SK-N-SH treated with all-trans-retinoic acid at 6 μM for 48 hours (cell line): ENCODE measurements around the gene FAR2.

Experiments used
- ATAC-seq: fragments of 200-7000 bp; cut with Tn5 transposase; 3 replicates; pipeline ENCODE4 v1.9.1; 2020; ENCODE audit warnings: mild to moderate bottlenecking, moderate library complexity
- ARNTL ChIP-seq: fragments of 450-650 bp; formaldehyde crosslinking; IDR thresholded peaks from 2 replicates; pipeline ENCODE4 v1.5.0; 2020; ENCODE audit warnings: low read depth, mild to moderate bottlenecking, moderate library complexity, borderline replicate concordance
- BACH2 ChIP-seq: fragments of 250-450 bp; sonication (Bioruptor Pico); IDR thresholded peaks from 2 replicates; pipeline ENCODE4 v1.9.0; 2021; ENCODE audit warnings: mild to moderate bottlenecking, borderline replicate concordance
- CSDC2 ChIP-seq: fragments of 250-450 bp; sonication (Bioruptor Pico); IDR thresholded peaks from 2 replicates; pipeline ENCODE4 v1.5.0; 2020; ENCODE audit warnings: mild to moderate bottlenecking, moderate library complexity
- ESRRG ChIP-seq: fragments of 250-450 bp; sonication (Bioruptor Pico); IDR thresholded peaks from 2 replicates; pipeline ENCODE4 v1.6.1; 2021; ENCODE audit warnings: mild to moderate bottlenecking
- GLIS3 ChIP-seq: fragments of 250-450 bp; sonication (Bioruptor Pico); IDR thresholded peaks from 2 replicates; pipeline ENCODE4 v1.5.0; 2020; ENCODE audit warnings: mild to moderate bottlenecking, moderate library complexity
- ISL1 ChIP-seq: fragments of 250-450 bp; sonication (Bioruptor Pico); IDR thresholded peaks from 2 replicates; pipeline ENCODE4 v2.1.2; 2022; ENCODE audit warnings: mild to moderate bottlenecking, moderate library complexity
- OSR1 ChIP-seq: fragments of 250-450 bp; sonication (Bioruptor Pico); IDR thresholded peaks from 2 replicates; pipeline ENCODE4 v1.8.0; 2022; ENCODE audit warnings: moderate library complexity, mild to moderate bottlenecking, inconsistent platforms
- PPARA ChIP-seq: fragments of 250-450 bp; sonication (Bioruptor Pico); IDR thresholded peaks from 2 replicates; pipeline ENCODE4 v1.5.0; 2020; ENCODE audit warnings: mild to moderate bottlenecking, borderline replicate concordance
- RARB ChIP-seq: fragments of 250-450 bp; sonication (Bioruptor Pico); IDR thresholded peaks from 2 replicates; pipeline ENCODE4 v1.8.0; 2021; ENCODE audit warnings: mild to moderate bottlenecking, moderate library complexity
- TCF4 ChIP-seq: fragments of 250-450 bp; sonication (Bioruptor Pico); IDR thresholded peaks from 2 replicates; pipeline ENCODE4 v1.8.0; 2021; ENCODE audit warnings: mild to moderate bottlenecking, moderate library complexity, borderline replicate concordance
- TOX ChIP-seq: fragments of 250-450 bp; sonication (Bioruptor Pico); IDR thresholded peaks from 2 replicates; pipeline ENCODE4 v1.8.0; 2021; ENCODE audit warnings: mild to moderate bottlenecking, moderate library complexity, borderline replicate concordance
- ZC3H10 ChIP-seq: fragments of 250-450 bp; sonication (Bioruptor Pico); IDR thresholded peaks from 2 replicates; pipeline ENCODE4 v1.5.1; 2021; ENCODE audit warnings: mild to moderate bottlenecking, moderate library complexity
- ZFP3 ChIP-seq: fragments of 250-450 bp; sonication (Bioruptor Pico); IDR thresholded peaks from 2 replicates; pipeline ENCODE4 v1.5.0; 2020; ENCODE audit warnings: mild to moderate bottlenecking, moderate library complexity
- ZFP30 ChIP-seq: fragments of 450-650 bp; formaldehyde crosslinking; IDR thresholded peaks from 2 replicates; pipeline ENCODE4 v1.5.0; 2022; ENCODE audit warnings: mild to moderate bottlenecking, moderate library complexity
- ZNF565 ChIP-seq: fragments of 450-650 bp; formaldehyde crosslinking; conservative IDR thresholded peaks from 2 replicates; pipeline ENCODE4 v1.5.0; 2020; ENCODE audit warnings: low read depth, mild to moderate bottlenecking, moderate library complexity
- ZNF70 ChIP-seq: fragments of 450-650 bp; formaldehyde crosslinking; IDR thresholded peaks from 2 replicates; pipeline ENCODE4 v1.5.0; 2020; ENCODE audit warnings: mild to moderate bottlenecking, moderate library complexity
- ZNF8 ChIP-seq: fragments of 450-650 bp; formaldehyde crosslinking; IDR thresholded peaks from 2 replicates; pipeline ENCODE4 v1.5.0; 2020; ENCODE audit warnings: mild to moderate bottlenecking, moderate library complexity
- TF ChIP-seq, protein P1 (sequence below): fragments of 250-450 bp; sonication (Bioruptor Pico); IDR thresholded peaks from 2 replicates; pipeline ENCODE4 v1.8.0; 2021; ENCODE audit warnings: low read depth, mild to moderate bottlenecking, moderate library complexity, borderline replicate concordance
- TF ChIP-seq, protein P2 (sequence below): fragments of 250-450 bp; sonication (Bioruptor Pico); IDR thresholded peaks from 2 replicates; pipeline ENCODE4 v1.5.1; 2021; ENCODE audit warnings: mild to moderate bottlenecking, moderate library complexity
- TF ChIP-seq, protein P3 (sequence below): fragments of 250-450 bp; sonication (Bioruptor Pico); IDR thresholded peaks from 2 replicates; pipeline ENCODE4 v1.5.0; 2020; ENCODE audit warnings: mild to moderate bottlenecking, moderate library complexity
- TF ChIP-seq, protein P4 (sequence below): fragments of 250-450 bp; sonication (Bioruptor Pico); IDR thresholded peaks from 2 replicates; pipeline ENCODE4 v1.5.1; 2020; ENCODE audit warnings: low read depth, mild to moderate bottlenecking, moderate library complexity

FAR2 gene

DNA sequence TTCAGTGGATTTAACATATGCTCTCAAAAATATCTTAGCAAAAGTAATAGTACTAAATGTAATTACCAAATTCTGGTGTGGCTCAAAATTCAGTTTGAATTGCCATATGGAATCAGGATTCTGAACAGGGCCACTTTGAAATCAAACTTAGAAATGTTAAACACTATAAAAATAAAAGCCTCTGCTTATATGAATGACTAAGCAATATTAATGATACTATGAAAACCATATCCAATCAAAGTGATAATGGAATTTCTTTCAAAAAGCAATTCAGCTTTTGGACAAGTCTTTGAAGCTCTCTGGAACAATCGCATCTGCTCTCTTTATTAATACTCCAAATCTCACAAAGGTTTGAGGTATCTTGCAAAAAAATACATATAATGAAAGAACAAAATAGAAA, 180.3 kb downstream of the FAR2 start:
- no peak for ATAC-seq
- TF ChIP-seq ISL1 (CRISPR knock-in tag), result no peak
- no peak for TF ChIP-seq RARB (CRISPR knock-in tag)
- no peak for TF ChIP-seq ZNF8

DNA sequence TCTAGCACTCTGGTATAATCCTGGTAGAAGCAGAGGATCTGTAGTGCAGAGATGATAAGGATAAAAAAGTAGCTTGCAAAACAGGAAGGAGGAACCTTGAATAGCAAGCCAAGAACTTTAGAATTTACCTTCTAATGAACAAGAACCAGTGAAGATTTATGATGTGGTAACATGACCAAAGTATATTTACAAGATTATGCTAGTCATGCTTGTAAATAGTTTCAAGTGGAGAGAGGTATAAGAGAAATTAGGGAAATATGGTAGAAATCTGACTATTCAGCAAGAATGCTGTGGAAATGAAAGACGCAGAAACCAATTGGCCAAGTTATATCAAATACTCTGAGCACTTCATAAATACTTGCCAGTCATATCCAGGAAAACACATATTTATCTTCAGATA, 184.1 kb downstream of the FAR2 start:
- TF ChIP-seq ZNF70 (CRISPR knock-in tag) (no peak), ZC3H10 (no peak), ISL1 (CRISPR knock-in tag) (no peak), ZNF8 (no peak), ARNTL (CRISPR knock-in tag) (no peak), ZNF565 (no peak), BACH2 (CRISPR knock-in tag) (no peak), ESRRG (CRISPR knock-in tag) (no peak), PPARA (no peak), CSDC2 (CRISPR knock-in tag) (no peak), ZFP30 (CRISPR knock-in tag) (no peak)
- TF ChIP-seq, protein P1, sequence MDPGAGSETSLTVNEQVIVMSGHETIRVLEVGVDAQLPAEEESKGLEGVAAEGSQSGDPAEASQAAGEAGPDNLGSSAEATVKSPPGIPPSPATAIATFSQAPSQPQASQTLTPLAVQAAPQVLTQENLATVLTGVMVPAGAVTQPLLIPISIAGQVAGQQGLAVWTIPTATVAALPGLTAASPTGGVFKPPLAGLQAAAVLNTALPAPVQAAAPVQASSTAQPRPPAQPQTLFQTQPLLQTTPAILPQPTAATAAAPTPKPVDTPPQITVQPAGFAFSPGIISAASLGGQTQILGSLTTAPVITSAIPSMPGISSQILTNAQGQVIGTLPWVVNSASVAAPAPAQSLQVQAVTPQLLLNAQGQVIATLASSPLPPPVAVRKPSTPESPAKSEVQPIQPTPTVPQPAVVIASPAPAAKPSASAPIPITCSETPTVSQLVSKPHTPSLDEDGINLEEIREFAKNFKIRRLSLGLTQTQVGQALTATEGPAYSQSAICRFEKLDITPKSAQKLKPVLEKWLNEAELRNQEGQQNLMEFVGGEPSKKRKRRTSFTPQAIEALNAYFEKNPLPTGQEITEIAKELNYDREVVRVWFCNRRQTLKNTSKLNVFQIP, result no peak
- no peak for ATAC-seq

DNA sequence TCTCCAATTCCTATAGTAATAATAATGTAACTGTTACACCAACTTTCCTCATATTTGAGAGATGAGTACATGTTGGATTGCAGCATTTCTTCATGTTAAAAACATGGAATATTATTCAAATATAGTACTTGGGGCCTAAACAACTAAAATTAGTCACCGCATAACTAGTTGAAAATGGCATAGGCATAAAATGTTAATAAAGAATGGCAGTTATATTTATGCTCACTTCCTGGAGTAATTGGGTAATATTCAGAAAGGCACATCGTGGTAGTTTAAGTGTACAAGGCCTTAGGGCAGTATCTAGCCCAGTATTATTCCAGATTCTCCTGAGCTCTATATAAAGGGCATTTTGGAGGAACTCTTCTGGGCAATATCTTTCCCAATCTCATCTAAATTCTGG, 185.9 kb downstream of the FAR2 start:
- no peak for ATAC-seq
- TF ChIP-seq, protein P1, result no peak
- no peak for TF ChIP-seq PPARA
- no peak for TF ChIP-seq TCF4
- no peak for TF ChIP-seq ZNF565
- TF ChIP-seq, protein P2, sequence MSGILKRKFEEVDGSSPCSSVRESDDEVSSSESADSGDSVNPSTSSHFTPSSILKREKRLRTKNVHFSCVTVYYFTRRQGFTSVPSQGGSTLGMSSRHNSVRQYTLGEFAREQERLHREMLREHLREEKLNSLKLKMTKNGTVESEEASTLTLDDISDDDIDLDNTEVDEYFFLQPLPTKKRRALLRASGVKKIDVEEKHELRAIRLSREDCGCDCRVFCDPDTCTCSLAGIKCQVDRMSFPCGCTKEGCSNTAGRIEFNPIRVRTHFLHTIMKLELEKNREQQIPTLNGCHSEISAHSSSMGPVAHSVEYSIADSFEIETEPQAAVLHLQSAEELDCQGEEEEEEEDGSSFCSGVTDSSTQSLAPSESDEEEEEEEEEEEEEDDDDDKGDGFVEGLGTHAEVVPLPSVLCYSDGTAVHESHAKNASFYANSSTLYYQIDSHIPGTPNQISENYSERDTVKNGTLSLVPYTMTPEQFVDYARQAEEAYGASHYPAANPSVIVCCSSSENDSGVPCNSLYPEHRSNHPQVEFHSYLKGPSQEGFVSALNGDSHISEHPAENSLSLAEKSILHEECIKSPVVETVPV (CRISPR knock-in tag), result no peak
- no peak for TF ChIP-seq ZFP30 (CRISPR knock-in tag)
- no peak for TF ChIP-seq ESRRG (CRISPR knock-in tag)
- no peak for TF ChIP-seq ZFP3 (CRISPR knock-in tag)
- TF ChIP-seq, protein P3, sequence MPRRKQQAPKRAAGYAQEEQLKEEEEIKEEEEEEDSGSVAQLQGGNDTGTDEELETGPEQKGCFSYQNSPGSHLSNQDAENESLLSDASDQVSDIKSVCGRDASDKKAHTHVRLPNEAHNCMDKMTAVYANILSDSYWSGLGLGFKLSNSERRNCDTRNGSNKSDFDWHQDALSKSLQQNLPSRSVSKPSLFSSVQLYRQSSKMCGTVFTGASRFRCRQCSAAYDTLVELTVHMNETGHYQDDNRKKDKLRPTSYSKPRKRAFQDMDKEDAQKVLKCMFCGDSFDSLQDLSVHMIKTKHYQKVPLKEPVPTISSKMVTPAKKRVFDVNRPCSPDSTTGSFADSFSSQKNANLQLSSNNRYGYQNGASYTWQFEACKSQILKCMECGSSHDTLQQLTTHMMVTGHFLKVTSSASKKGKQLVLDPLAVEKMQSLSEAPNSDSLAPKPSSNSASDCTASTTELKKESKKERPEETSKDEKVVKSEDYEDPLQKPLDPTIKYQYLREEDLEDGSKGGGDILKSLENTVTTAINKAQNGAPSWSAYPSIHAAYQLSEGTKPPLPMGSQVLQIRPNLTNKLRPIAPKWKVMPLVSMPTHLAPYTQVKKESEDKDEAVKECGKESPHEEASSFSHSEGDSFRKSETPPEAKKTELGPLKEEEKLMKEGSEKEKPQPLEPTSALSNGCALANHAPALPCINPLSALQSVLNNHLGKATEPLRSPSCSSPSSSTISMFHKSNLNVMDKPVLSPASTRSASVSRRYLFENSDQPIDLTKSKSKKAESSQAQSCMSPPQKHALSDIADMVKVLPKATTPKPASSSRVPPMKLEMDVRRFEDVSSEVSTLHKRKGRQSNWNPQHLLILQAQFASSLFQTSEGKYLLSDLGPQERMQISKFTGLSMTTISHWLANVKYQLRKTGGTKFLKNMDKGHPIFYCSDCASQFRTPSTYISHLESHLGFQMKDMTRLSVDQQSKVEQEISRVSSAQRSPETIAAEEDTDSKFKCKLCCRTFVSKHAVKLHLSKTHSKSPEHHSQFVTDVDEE (CRISPR knock-in tag), result no peak
- TF ChIP-seq ARNTL (CRISPR knock-in tag), result no peak
- TF ChIP-seq GLIS3, result no peak
- TF ChIP-seq ZNF70 (CRISPR knock-in tag), result no peak
- no peak for TF ChIP-seq TOX (CRISPR knock-in tag)
- TF ChIP-seq, all 23 proteins: peak for 0

DNA sequence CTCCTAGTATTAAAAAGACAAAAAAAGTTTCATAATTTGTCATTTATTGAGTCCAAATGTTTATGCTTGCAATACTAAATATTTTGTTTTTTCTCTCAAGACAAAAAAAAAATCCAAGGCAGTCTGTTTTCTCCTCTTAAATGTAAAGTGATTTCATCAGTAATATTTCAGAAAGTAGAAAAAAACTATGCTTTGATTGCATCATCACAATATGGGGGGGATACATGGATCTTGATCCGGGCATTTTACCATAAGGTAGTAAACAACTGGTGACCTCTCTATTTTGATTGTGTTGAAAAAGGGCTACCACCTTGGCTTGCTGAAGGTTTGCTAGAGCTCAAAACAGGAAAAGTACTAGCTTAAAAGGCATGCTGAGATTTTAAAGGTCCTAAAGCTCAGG, 188.2 kb downstream of the FAR2 start:
- ATAC-seq, result no peak
- TF ChIP-seq ARNTL (CRISPR knock-in tag), result no peak
- TF ChIP-seq RARB (CRISPR knock-in tag), result no peak
- no peak for TF ChIP-seq OSR1 (CRISPR knock-in tag)
- no peak for TF ChIP-seq TCF4
- TF ChIP-seq, protein P3 (CRISPR knock-in tag), result no peak
- no peak for TF ChIP-seq TOX (CRISPR knock-in tag)
- TF ChIP-seq, protein P4, sequence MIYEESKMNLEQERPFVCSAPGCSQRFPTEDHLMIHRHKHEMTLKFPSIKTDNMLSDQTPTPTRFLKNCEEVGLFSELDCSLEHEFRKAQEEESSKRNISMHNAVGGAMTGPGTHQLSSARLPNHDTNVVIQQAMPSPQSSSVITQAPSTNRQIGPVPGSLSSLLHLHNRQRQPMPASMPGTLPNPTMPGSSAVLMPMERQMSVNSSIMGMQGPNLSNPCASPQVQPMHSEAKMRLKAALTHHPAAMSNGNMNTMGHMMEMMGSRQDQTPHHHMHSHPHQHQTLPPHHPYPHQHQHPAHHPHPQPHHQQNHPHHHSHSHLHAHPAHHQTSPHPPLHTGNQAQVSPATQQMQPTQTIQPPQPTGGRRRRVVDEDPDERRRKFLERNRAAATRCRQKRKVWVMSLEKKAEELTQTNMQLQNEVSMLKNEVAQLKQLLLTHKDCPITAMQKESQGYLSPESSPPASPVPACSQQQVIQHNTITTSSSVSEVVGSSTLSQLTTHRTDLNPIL (CRISPR knock-in tag), result no peak
- TF ChIP-seq, protein P2 (CRISPR knock-in tag), result no peak
- no peak for TF ChIP-seq ZC3H10
- TF ChIP-seq ZNF8, result no peak
- TF ChIP-seq CSDC2 (CRISPR knock-in tag), result no peak
